Coronary artery (tissue), 2 donors: ENCODE results near the gene RIIAD1.
"Not testable (repeated sequence)": the region's sequence is repeated elsewhere in the genome, so short reads cannot be mapped to it uniquely, and the experiment has no call there.

ENCODE experiments used
- DNase-seq: peaks from one replicate; pipeline ENCODE4 v3.0.0-alpha.2; 2017; ENCODE audit warnings: low spot score
- H3K27ac ChIP-seq, 2 donors: fragments of 200-600 bp; sonication (generic); one replicate each; pipeline ENCODE4 v1.5.1; 2016 to 2019
- H3K4me3 ChIP-seq: fragments of 200-600 bp; sonication (generic); 2 replicates; pipeline ENCODE4 v1.5.1; 2016; ENCODE audit warnings: mild to moderate bottlenecking, moderate library complexity
- TF ChIP-seq, protein P1 (sequence below): fragments of 200-600 bp; sonication (generic); IDR thresholded peaks from one replicate; pipeline ENCODE4 v1.5.1; 2019; ENCODE audit warnings: antibody characterized with exemption

Gene RIIAD1

DNA sequence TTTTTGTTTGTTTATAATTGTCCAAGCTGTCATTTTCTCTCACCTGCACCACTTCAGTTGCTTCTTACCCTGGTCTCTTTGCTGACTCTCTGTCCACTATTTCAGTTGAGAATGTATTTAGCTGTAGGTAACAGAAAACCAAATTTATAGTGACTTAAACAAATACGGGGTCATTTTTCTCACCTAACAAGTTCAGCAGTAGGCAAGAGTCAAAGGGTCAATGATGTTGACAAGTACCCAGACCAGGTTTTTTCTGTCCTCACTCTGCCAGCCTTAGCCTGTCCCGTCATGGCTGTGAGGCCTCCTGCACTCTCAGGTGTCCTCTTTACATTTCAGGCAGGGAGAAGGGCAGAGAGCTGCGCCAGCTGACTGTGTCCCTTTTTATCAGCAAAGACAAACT lies 11.8 kb downstream of the RIIAD1 start:
- TF ChIP-seq, protein P1, sequence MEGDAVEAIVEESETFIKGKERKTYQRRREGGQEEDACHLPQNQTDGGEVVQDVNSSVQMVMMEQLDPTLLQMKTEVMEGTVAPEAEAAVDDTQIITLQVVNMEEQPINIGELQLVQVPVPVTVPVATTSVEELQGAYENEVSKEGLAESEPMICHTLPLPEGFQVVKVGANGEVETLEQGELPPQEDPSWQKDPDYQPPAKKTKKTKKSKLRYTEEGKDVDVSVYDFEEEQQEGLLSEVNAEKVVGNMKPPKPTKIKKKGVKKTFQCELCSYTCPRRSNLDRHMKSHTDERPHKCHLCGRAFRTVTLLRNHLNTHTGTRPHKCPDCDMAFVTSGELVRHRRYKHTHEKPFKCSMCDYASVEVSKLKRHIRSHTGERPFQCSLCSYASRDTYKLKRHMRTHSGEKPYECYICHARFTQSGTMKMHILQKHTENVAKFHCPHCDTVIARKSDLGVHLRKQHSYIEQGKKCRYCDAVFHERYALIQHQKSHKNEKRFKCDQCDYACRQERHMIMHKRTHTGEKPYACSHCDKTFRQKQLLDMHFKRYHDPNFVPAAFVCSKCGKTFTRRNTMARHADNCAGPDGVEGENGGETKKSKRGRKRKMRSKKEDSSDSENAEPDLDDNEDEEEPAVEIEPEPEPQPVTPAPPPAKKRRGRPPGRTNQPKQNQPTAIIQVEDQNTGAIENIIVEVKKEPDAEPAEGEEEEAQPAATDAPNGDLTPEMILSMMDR: no peak
- H3K4me3 ChIP-seq: no peak overlapping the region
- DNase-seq: no peak
- H3K27ac ChIP-seq: no peak overlapping the region

DNA sequence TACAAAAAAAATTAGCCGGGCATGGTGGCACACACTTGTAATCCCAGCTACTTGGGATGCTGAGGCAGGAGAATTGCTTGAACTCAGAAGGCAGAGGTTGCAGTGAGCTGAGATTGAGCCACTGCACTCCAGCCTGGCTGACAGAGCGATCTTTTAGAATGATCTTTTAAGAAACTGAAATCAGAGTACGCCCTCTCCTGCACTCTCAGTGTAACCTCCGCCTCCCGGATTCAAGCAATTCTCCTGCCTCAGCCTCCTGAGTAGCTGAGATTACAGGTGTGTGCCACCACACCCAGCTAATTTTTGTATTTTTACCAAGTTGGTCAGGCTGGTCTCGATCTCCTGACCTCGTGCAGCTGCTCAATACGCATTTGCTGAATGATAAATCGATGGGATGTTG lies 12.7 kb downstream of the RIIAD1 start:
- not testable (repeated sequence) for H3K27ac ChIP-seq, H3K4me3 ChIP-seq, DNase-seq

DNA sequence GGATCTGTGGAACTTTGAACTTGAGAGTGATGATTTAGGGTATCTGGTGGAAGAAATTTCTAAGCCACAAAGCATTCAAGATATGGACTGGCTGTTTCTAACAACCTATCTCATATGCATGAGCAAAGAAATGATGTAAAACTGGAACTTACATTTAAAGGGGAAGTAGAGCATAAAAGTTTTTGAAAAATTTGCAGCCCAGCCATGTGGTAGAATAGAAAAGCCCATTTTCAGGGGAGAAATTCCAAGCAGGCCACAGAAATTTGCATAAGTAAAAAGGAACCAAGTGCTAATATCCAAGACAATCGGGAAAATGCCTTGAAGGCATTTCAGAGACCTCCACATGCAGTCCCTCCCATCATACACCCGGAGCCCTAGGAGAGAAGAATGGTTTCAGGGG lies 15.7 kb downstream of the RIIAD1 start:
- no peak for DNase-seq
- TF ChIP-seq, protein P1: no peak
- Histone ChIP-seq H3K4me3 (no peak overlapping the region), H3K27ac (no peak overlapping the region)

DNA sequence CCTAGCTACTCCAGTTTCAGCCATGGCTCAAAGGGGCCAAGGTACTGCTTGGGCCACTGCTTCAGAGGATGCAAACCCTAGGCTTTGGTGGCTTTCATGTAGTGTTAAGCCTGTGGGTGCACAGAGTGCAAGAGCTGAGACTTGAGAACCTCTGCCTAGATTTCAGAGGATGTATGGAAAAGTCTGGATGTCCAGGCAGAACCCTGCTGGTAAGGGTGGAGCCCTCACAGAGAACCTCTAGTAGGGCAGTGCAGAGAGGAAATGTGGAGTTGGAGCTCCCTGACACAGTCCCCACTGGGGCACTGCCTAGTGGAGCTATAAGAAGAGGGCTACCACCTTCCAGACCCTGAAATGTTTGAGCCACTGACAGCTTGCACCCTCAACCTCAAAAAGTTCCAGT lies 16.2 kb downstream of the RIIAD1 start:
- TF ChIP-seq, protein P1: no peak
- no peak overlapping the region for H3K27ac ChIP-seq
- DNase-seq: no peak

DNA sequence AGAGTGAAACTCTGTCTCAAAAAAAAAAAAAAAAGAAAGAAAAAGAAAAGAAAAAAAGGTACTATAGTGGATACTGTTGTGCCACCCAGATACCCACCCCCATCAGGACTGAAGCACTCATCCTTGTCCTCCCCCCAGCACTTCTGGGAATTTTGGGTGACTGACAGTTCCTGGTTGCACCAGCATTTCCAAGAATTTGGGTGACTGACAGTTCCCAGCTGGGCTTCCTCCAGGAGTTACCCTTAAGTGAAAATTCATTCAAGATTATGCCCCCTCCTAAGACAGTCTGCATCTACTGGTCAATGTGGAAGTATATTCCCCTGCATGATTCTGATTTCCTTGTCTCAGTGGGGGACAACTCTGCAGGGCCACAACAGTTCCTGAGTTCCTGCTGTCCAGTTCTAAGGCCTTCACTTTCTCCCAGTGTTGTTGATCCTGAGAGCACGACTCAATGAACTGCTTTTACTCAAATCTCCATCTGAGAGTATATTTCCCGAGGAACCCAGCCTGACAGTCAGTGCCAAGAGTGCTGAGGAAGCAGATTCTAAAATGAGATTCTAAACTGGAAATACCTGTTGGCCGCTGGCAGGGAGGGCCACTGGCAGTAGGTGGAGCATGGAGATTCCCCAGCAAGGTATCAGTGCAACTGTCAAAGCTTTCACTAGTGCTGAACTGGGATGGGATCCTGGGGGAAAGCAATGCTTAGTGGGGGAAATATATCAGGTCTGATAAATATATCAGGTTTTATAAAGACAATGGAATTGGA lies 18.5 kb downstream of the RIIAD1 start:
- DNase-seq: no peak
- H3K4me3 ChIP-seq: no peak overlapping the region
- TF ChIP-seq, protein P1: no peak
- no peak overlapping the region for H3K27ac ChIP-seq

More for the DNA sequence above, 16.2 kb downstream of the RIIAD1 start:
- H3K4me3 ChIP-seq: no peak overlapping the region

DNA sequence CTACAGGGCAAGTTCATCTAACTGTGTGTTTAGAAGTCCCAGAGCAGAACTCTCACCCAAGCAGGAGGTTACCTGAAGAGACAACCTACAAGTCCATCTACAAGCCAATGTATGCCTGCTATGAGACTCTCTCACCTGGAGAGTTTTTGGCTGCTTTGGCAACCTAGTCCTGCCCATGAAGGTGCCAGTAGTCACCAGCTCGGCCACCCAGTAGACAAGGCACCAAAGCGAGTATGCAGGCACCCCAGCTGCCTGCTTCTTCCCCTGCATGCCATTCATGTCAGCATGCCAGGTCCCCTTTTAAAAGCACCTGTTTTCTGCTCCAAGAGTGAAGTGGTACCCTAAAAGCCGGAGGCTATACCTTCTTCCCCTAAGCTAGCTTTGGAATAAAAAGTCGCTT lies 20.2 kb downstream of the RIIAD1 start:
- DNase-seq: no peak
- TF ChIP-seq, protein P1: no peak
- Histone ChIP-seq H3K4me3 (no peak overlapping the region), H3K27ac (no peak overlapping the region)

DNA sequence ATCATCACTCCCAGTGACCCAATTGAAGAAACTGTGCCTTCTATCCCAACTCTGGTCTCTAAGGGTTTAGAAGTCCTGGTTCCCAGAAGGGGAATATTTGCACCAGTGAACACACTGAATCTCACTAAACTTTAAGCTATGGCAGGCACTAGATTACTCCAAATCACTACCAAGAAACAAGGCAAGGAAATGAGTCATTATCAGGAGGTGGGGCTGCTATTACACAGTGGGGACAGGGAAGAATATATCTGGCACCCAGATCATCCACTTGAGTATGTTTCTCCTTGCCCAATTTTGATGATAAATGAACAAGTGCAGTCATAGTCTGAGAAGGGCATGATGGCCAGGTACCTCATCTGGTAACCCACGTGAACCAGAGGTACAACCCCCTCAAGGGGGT lies 35.0 kb downstream of the RIIAD1 start:
- TF ChIP-seq, protein P1: no peak
- no peak overlapping the region for H3K27ac ChIP-seq
- no peak for DNase-seq
- no peak overlapping the region for H3K4me3 ChIP-seq
